HG03354 (cell line): ENCODE data around the gene CCDC90B.
"Not testable (repeated sequence)": the region's sequence is repeated elsewhere in the genome, so short reads cannot be mapped to it uniquely, and the experiment has no call there.

Source experiments
- ATAC-seq: cut with Tn5 transposase; IDR thresholded peaks from one replicate; pipeline ENCODE4 v1.9.1; 2021; ENCODE audit warnings: mild to moderate bottlenecking; ENCODE audit not compliant: unreplicated experiment, poor library complexity, severe bottlenecking

Gene CCDC90B

GRCh38 chr11:83292709-83293456, 6.7 kb upstream of the CCDC90B start:
- ATAC-seq, result peak; percentile 78

- no peak for ATAC-seq
Observed at GRCh38 chr11:83287631-83288030, 1.5 kb upstream of the CCDC90B start.

- ATAC-seq, result peak; percentile 41
Observed at GRCh38 chr11:83285151-83285770, 906 bp downstream of the CCDC90B start.

- no peak for ATAC-seq
Observed at GRCh38 chr11:83284501-83285150, 1.5 kb downstream of the CCDC90B start.

GRCh38 chr11:83282084-83282716, 4.0 kb downstream of the CCDC90B start:
- ATAC-seq, result no peak

GRCh38 chr11:83280256-83280655, 5.9 kb downstream of the CCDC90B start:
- ATAC-seq, result no peak

GRCh38 chr11:83278351-83278750, 7.8 kb downstream of the CCDC90B start:
- ATAC-seq, result no peak

GRCh38 chr11:83275888-83276641, 10.1 kb downstream of the CCDC90B start:
- no peak for ATAC-seq

GRCh38 chr11:83272627-83273026, 13.5 kb downstream of the CCDC90B start:
- ATAC-seq, result no peak

- not testable (repeated sequence) for ATAC-seq
Observed at GRCh38 chr11:83271734-83272133, 14.4 kb downstream of the CCDC90B start.

GRCh38 chr11:83269080-83269479, 17.1 kb downstream of the CCDC90B start:
- not testable (repeated sequence) for ATAC-seq

- no peak for ATAC-seq
Observed at GRCh38 chr11:83265331-83265730, 20.8 kb downstream of the CCDC90B start.

GRCh38 chr11:83259559-83259958, 26.6 kb downstream of the CCDC90B start:
- no peak for ATAC-seq

- no peak for ATAC-seq
Observed at GRCh38 chr11:83257761-83258168, 28.4 kb downstream of the CCDC90B start.

- no peak for ATAC-seq
Observed at GRCh38 chr11:83256602-83257340, 29.4 kb downstream of the CCDC90B start.

GRCh38 chr11:83255366-83255765, 30.8 kb downstream of the CCDC90B start:
- ATAC-seq, result no peak

- ATAC-seq, result no peak
Observed at GRCh38 chr11:83252941-83253340, 33.2 kb downstream of the CCDC90B start.

GRCh38 chr11:83252266-83252665, 33.9 kb downstream of the CCDC90B start:
- no peak for ATAC-seq

GRCh38 chr11:83249972-83250593, 36.1 kb downstream of the CCDC90B start:
- ATAC-seq, result peak; percentile 87
